ENCODE data around the gene MAB21L4.

MAB21L4 gene

GRCh38 chr2:240894006-240894405, 1.9 kb downstream of the MAB21L4 start:
- no peak for DNase-seq (ENCODE audit: low read depth in 2 of 2)

GRCh38 chr2:240893363-240893844, 2.6 kb downstream of the MAB21L4 start:
- peak; percentile 44 to 63 for DNase-seq (ENCODE audit: low read depth in 2 of 2)

GRCh38 chr2:240892925-240893324, 3.0 kb downstream of the MAB21L4 start:
- no peak for DNase-seq (ENCODE audit: low read depth in 2 of 2)

- DNase-seq (ENCODE audit: low read depth in 2 of 2) = no peak
These were observed 3.6 kb downstream of the MAB21L4 start for GRCh38 chr2:240892356-240892755.

GRCh38 chr2:240891492-240892340, 4.2 kb downstream of the MAB21L4 start:
- DNase-seq (ENCODE audit: low read depth in 2 of 2) = no peak

- no peak for DNase-seq (ENCODE audit: low read depth in 2 of 2)
These were observed 5.3 kb downstream of the MAB21L4 start for GRCh38 chr2:240890691-240891090.

- DNase-seq (ENCODE audit: low read depth in 2 of 2) = no peak
These were observed 6.1 kb downstream of the MAB21L4 start for GRCh38 chr2:240889601-240890560.

GRCh38 chr2:240888890-240889573, 6.9 kb downstream of the MAB21L4 start:
- DNase-seq (ENCODE audit: low read depth in 2 of 2) = no peak

GRCh38 chr2:240888130-240888889, 7.6 kb downstream of the MAB21L4 start:
- DNase-seq (ENCODE audit: low read depth in 2 of 2) = no peak

GRCh38 chr2:240887631-240888030, 8.3 kb downstream of the MAB21L4 start:
- no peak for DNase-seq (ENCODE audit: low read depth in 2 of 2)

- no peak for DNase-seq (ENCODE audit: low read depth in 2 of 2)
These were observed 9.0 kb downstream of the MAB21L4 start for GRCh38 chr2:240886678-240887609.

- DNase-seq (ENCODE audit: low read depth in 2 of 2) = no peak
These were observed 9.9 kb downstream of the MAB21L4 start for GRCh38 chr2:240886023-240886565.

GRCh38 chr2:240885566-240885965, 10.4 kb downstream of the MAB21L4 start:
- no peak for DNase-seq (ENCODE audit: low read depth in 2 of 2)

GRCh38 chr2:240884745-240885144, 11.2 kb downstream of the MAB21L4 start:
- no peak for DNase-seq (ENCODE audit: low read depth in 2 of 2)

GRCh38 chr2:240884221-240884620, 11.7 kb downstream of the MAB21L4 start:
- DNase-seq (ENCODE audit: low read depth in 2 of 2) = no peak

- no peak for DNase-seq (ENCODE audit: low read depth in 2 of 2)
These were observed 14.0 kb downstream of the MAB21L4 start for GRCh38 chr2:240881913-240882312.

GRCh38 chr2:240879105-240879504, 16.9 kb downstream of the MAB21L4 start:
- no peak for DNase-seq (ENCODE audit: low read depth in 2 of 2)

- DNase-seq (ENCODE audit: low read depth in 2 of 2) = no peak
These were observed 17.5 kb downstream of the MAB21L4 start for GRCh38 chr2:240878341-240878936.
